ENCODE results near the gene HSBP1L1. TPM values are rescaled to one million over a fixed set of nuclear protein-coding genes. Genes with fewer than 3 reads are reported as not detected.

HSBP1L1 gene
- total RNA-seq, 1 donor from 2014 or later: 6.1 TPM

GRCh38 chr18:79932907-79933306, 31.5 kb upstream of the HSBP1L1 start:
- no peak overlapping the region for H3K4me2 ChIP-seq (ENCODE audit: low read length)
- H3K27ac ChIP-seq (ENCODE audit: low read depth, low read length): no peak overlapping the region
- H3K79me2 ChIP-seq (ENCODE audit: insufficient read depth, low read length): peaks cover 77% of the 10 kb centered on the region
- Mint-ChIP-seq H3K4me1 (ENCODE audit: low read depth, unreplicated experiment) (no peaks in the 10 kb centered on the region), H3K27me3 (ENCODE audit: low read depth, unreplicated experiment) (no peaks in the 10 kb centered on the region), H3K9me3 (ENCODE audit: unreplicated experiment) (peaks cover 33% of the 10 kb centered on the region), H3K27ac (ENCODE audit: unreplicated experiment) (no peak overlapping the region), H3K4me3 (ENCODE audit: unreplicated experiment) (no peak overlapping the region), H3K36me3 (ENCODE audit: low read depth, unreplicated experiment) (peaks cover 67% of the 10 kb centered on the region)
- H2AFZ ChIP-seq (ENCODE audit: low read depth, low read length): no peak overlapping the region
- no peaks in the 10 kb centered on the region for H3K27me3 ChIP-seq (ENCODE audit: insufficient read depth, low read length)
- no peak overlapping the region for H3K4me3 ChIP-seq (ENCODE audit: insufficient read depth, low read depth, low read length)
- no peak overlapping the region for H3K9ac ChIP-seq (ENCODE audit: low read length)
- no peaks in the 10 kb centered on the region for H3K4me1 ChIP-seq (ENCODE audit: insufficient read depth, low read length)
- no peak for FAIRE-seq
- H3K36me3 ChIP-seq (ENCODE audit: insufficient read depth, low read length): peaks cover 4% of the 10 kb centered on the region
- peaks cover 54% of the 10 kb centered on the region for H4K20me1 ChIP-seq (ENCODE audit: insufficient read depth, low read length)
- TF ChIP-seq EZH2 (IDR thresholded peaks at IDR 0.05; ENCODE audit: insufficient read depth, low read length): no peak
- no peak for TF ChIP-seq CTCF (IDR thresholded peaks at IDR 0.05; ENCODE audit: insufficient read depth, low read depth, low read length)
- H3K9me3 ChIP-seq (ENCODE audit: insufficient read depth, low read depth, low read length): peaks cover 13% of the 10 kb centered on the region
- no peak for DNase-seq (ENCODE audit: low read depth)

GRCh38 chr18:79933765-79934164, 30.7 kb upstream of the HSBP1L1 start:
- Histone ChIP-seq H3K79me2 (ENCODE audit: insufficient read depth, low read length) (peaks cover 75% of the 10 kb centered on the region), H3K9ac (ENCODE audit: low read length) (no peak overlapping the region), H3K9me3 (ENCODE audit: insufficient read depth, low read depth, low read length) (peaks cover 13% of the 10 kb centered on the region), H3K27me3 (ENCODE audit: insufficient read depth, low read length) (no peaks in the 10 kb centered on the region), H3K27ac (ENCODE audit: low read depth, low read length) (no peak overlapping the region), H4K20me1 (ENCODE audit: insufficient read depth, low read length) (peaks cover 52% of the 10 kb centered on the region), H2AFZ (ENCODE audit: low read depth, low read length) (no peak overlapping the region), H3K36me3 (ENCODE audit: insufficient read depth, low read length) (peaks cover 4% of the 10 kb centered on the region), H3K4me3 (ENCODE audit: insufficient read depth, low read depth, low read length) (no peak overlapping the region), H3K4me1 (ENCODE audit: insufficient read depth, low read length) (no peaks in the 10 kb centered on the region), H3K4me2 (ENCODE audit: low read length) (no peak overlapping the region)
- peak; percentile 21 for DNase-seq (ENCODE audit: low read depth)
- TF ChIP-seq EZH2 (IDR thresholded peaks at IDR 0.05; ENCODE audit: insufficient read depth, low read length): no peak
- TF ChIP-seq CTCF (IDR thresholded peaks at IDR 0.05; ENCODE audit: insufficient read depth, low read depth, low read length): peak; percentile 5
- H3K27ac Mint-ChIP-seq (ENCODE audit: unreplicated experiment): no peak overlapping the region
- no peak for FAIRE-seq
- H3K27me3 Mint-ChIP-seq (ENCODE audit: low read depth, unreplicated experiment): no peaks in the 10 kb centered on the region
- peaks cover 28% of the 10 kb centered on the region for H3K9me3 Mint-ChIP-seq (ENCODE audit: unreplicated experiment)
- H3K4me3 Mint-ChIP-seq (ENCODE audit: unreplicated experiment): no peak overlapping the region
- no peaks in the 10 kb centered on the region for H3K4me1 Mint-ChIP-seq (ENCODE audit: low read depth, unreplicated experiment)
- H3K36me3 Mint-ChIP-seq (ENCODE audit: low read depth, unreplicated experiment): peaks cover 59% of the 10 kb centered on the region

GRCh38 chr18:79934311-79935097, 29.9 kb upstream of the HSBP1L1 start:
- H3K27ac Mint-ChIP-seq (ENCODE audit: unreplicated experiment): no peak overlapping the region
- no peaks in the 10 kb centered on the region for H3K27me3 Mint-ChIP-seq (ENCODE audit: low read depth, unreplicated experiment)

More at GRCh38 chr18:79934311-79935097, 29.9 kb upstream of the HSBP1L1 start:
- Histone ChIP-seq H2AFZ (ENCODE audit: low read depth, low read length) (no peak overlapping the region), H3K9ac (ENCODE audit: low read length) (no peak overlapping the region), H3K36me3 (ENCODE audit: insufficient read depth, low read length) (peaks cover 4% of the 10 kb centered on the region), H3K27ac (ENCODE audit: low read depth, low read length) (no peak overlapping the region), H3K9me3 (ENCODE audit: insufficient read depth, low read depth, low read length) (peaks cover 7% of the 10 kb centered on the region), H3K79me2 (ENCODE audit: insufficient read depth, low read length) (peaks cover 73% of the 10 kb centered on the region), H3K4me1 (ENCODE audit: insufficient read depth, low read length) (no peaks in the 10 kb centered on the region), H3K4me3 (ENCODE audit: insufficient read depth, low read depth, low read length) (no peak overlapping the region), H3K4me2 (ENCODE audit: low read length) (no peak overlapping the region), H3K27me3 (ENCODE audit: insufficient read depth, low read length) (no peaks in the 10 kb centered on the region), H4K20me1 (ENCODE audit: insufficient read depth, low read length) (peaks cover 51% of the 10 kb centered on the region)
- no peaks in the 10 kb centered on the region for H3K4me1 Mint-ChIP-seq (ENCODE audit: low read depth, unreplicated experiment)
- no peak for FAIRE-seq
- TF ChIP-seq EZH2 (IDR thresholded peaks at IDR 0.05; ENCODE audit: insufficient read depth, low read length): no peak
- no peak for TF ChIP-seq CTCF (IDR thresholded peaks at IDR 0.05; ENCODE audit: insufficient read depth, low read depth, low read length)
- peaks cover 22% of the 10 kb centered on the region for H3K9me3 Mint-ChIP-seq (ENCODE audit: unreplicated experiment)
- peaks cover 52% of the 10 kb centered on the region for H3K36me3 Mint-ChIP-seq (ENCODE audit: low read depth, unreplicated experiment)
- DNase-seq (ENCODE audit: low read depth): no peak
- no peak overlapping the region for H3K4me3 Mint-ChIP-seq (ENCODE audit: unreplicated experiment)
